ENCODE results near the gene ZNF329. TPM values are rescaled to one million over a fixed set of nuclear protein-coding genes. Genes with fewer than 3 reads are reported as not detected.

Gene ZNF329
- polyA plus RNA-seq, 1 of the 3 experiments (the other 2 are of a cell fraction), result 3.6 TPM

DNA sequence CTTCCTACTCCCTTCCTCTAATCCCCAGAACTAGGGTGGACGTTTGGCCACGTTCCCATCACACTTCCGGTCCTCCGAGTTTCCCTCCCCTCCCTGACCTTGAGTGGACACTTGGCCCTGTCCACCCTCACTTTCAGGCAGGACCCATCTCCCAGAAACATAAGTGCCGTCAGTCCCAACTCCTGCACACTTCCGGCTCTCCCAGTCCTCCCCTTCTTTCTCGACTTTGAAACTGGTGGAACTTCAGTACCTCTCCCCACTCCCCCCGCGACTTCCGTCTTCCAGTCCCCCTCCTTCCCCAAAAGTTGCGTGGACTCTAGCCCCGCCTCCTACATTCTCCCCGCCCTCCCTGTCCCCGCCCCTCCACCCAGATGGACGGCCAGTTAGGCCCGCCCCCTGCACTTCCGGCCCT lies 32.0 kb upstream of the ZNF329 start:
- CTCF ChIA-PET, result no interaction called here
- peaks cover 0 to 25% of the 10 kb centered on the region in 2 experiments for H3K36me3 ChIP-seq (replicated peaks in 1 of 2; ENCODE audit: control insufficient read depth in 1 of 2, insufficient read depth in 2 of 2, low read length in 1 of 2)
- no peaks in the 10 kb centered on the region for H3K9me2 ChIP-seq
- peak overlapping the region; percentile 54 to 65 for H3K4me3 ChIP-seq (ENCODE audit: low read depth in 2 of 2, low read length in 1 of 2)
- no peaks in the 10 kb centered on the region for H3K79me2 ChIP-seq (ENCODE audit: insufficient read depth)
- H3K9me3 ChIP-seq, result peaks cover 10% of the 10 kb centered on the region; the same call in 1 of the 2 replicates
- no peaks in the 10 kb centered on the region; a peak in 1 of 4 replicates for H3K4me1 ChIP-seq (ENCODE audit: control insufficient read depth in 1 of 2, insufficient read depth in 2 of 2, low read depth in 1 of 2, low read length in 1 of 2)
- no peak for TF ChIP-seq SMC3 (IDR thresholded peaks at IDR 0.05; ENCODE audit: low read depth, low read length)
- TF ChIP-seq GATA2 (CRISPR knock-in tag; IDR thresholded peaks at IDR 0.05), result no peak
- no peak for TF ChIP-seq USF1 (IDR thresholded peaks at IDR 0.05; ENCODE audit: borderline replicate concordance, low read depth)
- no peak for TF ChIP-seq GABPA (IDR thresholded peaks at IDR 0.05; ENCODE audit: low read depth)
- TF ChIP-seq RFX5 (IDR thresholded peaks at IDR 0.05; ENCODE audit: low read length), result no peak
- TF ChIP-seq EP300 (IDR thresholded peaks at IDR 0.05; ENCODE audit: borderline replicate concordance in 1 of 2, low read depth in 1 of 2, low read length in 1 of 2), result no peak
- no peak for TF ChIP-seq REST (IDR thresholded peaks at IDR 0.05; ENCODE audit: low read depth, low read length)
- TF ChIP-seq SIN3A (IDR thresholded peaks at IDR 0.05; ENCODE audit: borderline replicate concordance, low read depth, low read length), result no peak
- no peak for TF ChIP-seq TAF1 (IDR thresholded peaks at IDR 0.05; ENCODE audit: borderline replicate concordance, low read depth, low read length)
- no peak for TF ChIP-seq YY1 (IDR thresholded peaks at IDR 0.05; ENCODE audit: low read depth)
- no peak for TF ChIP-seq MAX (IDR thresholded peaks at IDR 0.05; ENCODE audit: low read depth)
- no peak for TF ChIP-seq TEAD4 (IDR thresholded peaks at IDR 0.05; ENCODE audit: borderline replicate concordance, insufficient read depth)
- H4K20me1 ChIP-seq (ENCODE audit: insufficient read depth), result no peaks in the 10 kb centered on the region
- H3K4me2 ChIP-seq, result no peak overlapping the region
- H3K27me3 ChIP-seq (ENCODE audit: insufficient read depth), result no peaks in the 10 kb centered on the region
- POLR2A ChIA-PET, result interaction anchor here (1.0 to 1.6 kb wide), 4 partner anchors 46 to 180 kb away, joined by 3 to 5 read pairs (median 4); partner anchors contain the start of genes ZNF135, ZNF497, ZNF544 and ZNF606
- WGBS (ENCODE audit: low lambda C conversion rate), result 5% methylated on average over 17 of the region's 17 CpGs
- no peak overlapping the region for H3K9ac ChIP-seq
- peak; percentile 90 for DNase-seq
- peak overlapping the region in 1 of 2 experiments; percentile 85; a peak in 1 of 4 replicates for H3K27ac ChIP-seq (ENCODE audit: low read depth in 2 of 2, low read length in 1 of 2)
- no peak overlapping the region for H2AFZ ChIP-seq (ENCODE audit: low read depth)
- H3F3A ChIP-seq (replicated peaks; ENCODE audit: insufficient read depth), result peaks cover 3% of the 10 kb centered on the region
